GM20431 (cell line): ENCODE results near the gene USP36.
"Not testable (repeated sequence)": the region's sequence is repeated elsewhere in the genome, so short reads cannot be mapped to it uniquely, and the experiment has no call there.

Experiments
- in situ Hi-C: fragments of 300-500 bp; cut with MseI, MboI; formaldehyde crosslinking; loops from one replicate; pipeline ENCODE4 v1.15.0; 2020; ENCODE audit warnings: low sequenced_read_pairs; ENCODE audit not compliant: unreplicated experiment

Gene USP36

GRCh38 chr17:78873519-78874340 is 33.1 kb upstream of the USP36 start:
- in situ Hi-C loops, result no loop called here

GRCh38 chr17:78872486-78872885 is 31.9 kb upstream of the USP36 start:
- in situ Hi-C loops, result no loop called here

GRCh38 chr17:78870621-78871020 is 30.0 kb upstream of the USP36 start:
- in situ Hi-C loops, result no loop called here

- in situ Hi-C loops, result no loop called here
Observed at GRCh38 chr17:78868391-78868790, 27.8 kb upstream of the USP36 start.

GRCh38 chr17:78867046-78867445 is 26.4 kb upstream of the USP36 start:
- in situ Hi-C loops, result not testable (repeated sequence)

GRCh38 chr17:78865682-78866390 is 25.2 kb upstream of the USP36 start:
- in situ Hi-C loops, result no loop called here

GRCh38 chr17:78864117-78864516 is 23.5 kb upstream of the USP36 start:
- in situ Hi-C loops, result loop anchor here (5.0 kb wide), 1 partner anchor 108 kb away; no protein-coding TSS in a partner anchor

- in situ Hi-C loops, result loop anchor here (5.0 kb wide), 1 partner anchor 110 kb away; no protein-coding TSS in a partner anchor
Observed at GRCh38 chr17:78862073-78863023, 21.7 kb upstream of the USP36 start.

- in situ Hi-C loops, result loop anchor here (5.0 kb wide), 1 partner anchor 111 kb away; no protein-coding TSS in a partner anchor
Observed at GRCh38 chr17:78861229-78861628, 20.6 kb upstream of the USP36 start.

GRCh38 chr17:78859051-78859450 is 18.4 kb upstream of the USP36 start:
- in situ Hi-C loops, result no loop called here

GRCh38 chr17:78857266-78857665 is 16.7 kb upstream of the USP36 start:
- in situ Hi-C loops, result no loop called here

- in situ Hi-C loops, result no loop called here
Observed at GRCh38 chr17:78855561-78856165, 15.0 kb upstream of the USP36 start.

GRCh38 chr17:78854508-78854907 is 13.9 kb upstream of the USP36 start:
- in situ Hi-C loops, result no loop called here

GRCh38 chr17:78853926-78854394 is 13.3 kb upstream of the USP36 start:
- in situ Hi-C loops, result no loop called here

GRCh38 chr17:78852709-78853121 is 12.1 kb upstream of the USP36 start:
- in situ Hi-C loops, result no loop called here

GRCh38 chr17:78849026-78849425 is 8.4 kb upstream of the USP36 start:
- in situ Hi-C loops, result no loop called here

GRCh38 chr17:78847052-78847451 is 6.4 kb upstream of the USP36 start:
- in situ Hi-C loops, result no loop called here

GRCh38 chr17:78844301-78845005 is 3.8 kb upstream of the USP36 start:
- in situ Hi-C loops, result no loop called here
